ENCODE data around the gene COG5.
A peak's percentile ranks its signal among the peaks of the same experiment; 100 is the strongest.
"Not testable (repeated sequence)": the region's sequence is repeated elsewhere in the genome, so short reads cannot be mapped to it uniquely, and the experiment has no call there.

The COG5 gene

GRCh38 chr7:107158028-107158427 lies 405.7 kb downstream of the COG5 start:
- no peak overlapping the region for H3K4me3 ChIP-seq (ENCODE audit: low read length)
- no peak for DNase-seq (ENCODE audit: low read depth)
- TF ChIP-seq CTCF (conservative IDR thresholded peaks at IDR 0.05; ENCODE audit: low read length), result no peak

GRCh38 chr7:107157091-107157490 lies 406.6 kb downstream of the COG5 start:
- no peak for DNase-seq (ENCODE audit: low read depth)
- TF ChIP-seq CTCF (conservative IDR thresholded peaks at IDR 0.05; ENCODE audit: low read length), result no peak
- H3K4me3 ChIP-seq (ENCODE audit: low read length), result no peak overlapping the region

GRCh38 chr7:107155726-107156125 lies 408.0 kb downstream of the COG5 start:
- DNase-seq (ENCODE audit: low read depth); H3K4me3 ChIP-seq (ENCODE audit: low read length): not testable (repeated sequence)

- no peak for TF ChIP-seq CTCF (conservative IDR thresholded peaks at IDR 0.05; ENCODE audit: low read length)
- H3K4me3 ChIP-seq (ENCODE audit: low read length), result no peak overlapping the region
Observed at GRCh38 chr7:107154826-107155225, 408.9 kb downstream of the COG5 start.

GRCh38 chr7:107152011-107152410 lies 411.7 kb downstream of the COG5 start:
- no peak overlapping the region for H3K4me3 ChIP-seq (ENCODE audit: low read length)
- no peak for TF ChIP-seq CTCF (conservative IDR thresholded peaks at IDR 0.05; ENCODE audit: low read length)
- peak; percentile 37 for DNase-seq (ENCODE audit: low read depth)

More at GRCh38 chr7:107154826-107155225, 408.9 kb downstream of the COG5 start:
- DNase-seq (ENCODE audit: low read depth), result no peak
